PC-3 (cell line): ENCODE results near the gene GPD2. TPM values are rescaled to one million over a fixed set of nuclear protein-coding genes. Genes with fewer than 3 reads are reported as not detected.

Experiments used
- ATAC-seq: fragments of 200-7000 bp; cut with Tn5 transposase; 2 replicates; pipeline ENCODE4 v1.9.1; 2020; ENCODE audit warnings: mild to moderate bottlenecking, moderate library complexity
- BruUV-seq: library from RNA; stranded (reverse); fragments of 400-500 nt; replicated peaks from 2 replicates; lab custom pipeline; 2021; lab: Mats Ljungman, UMichigan
- CTCF ChIA-PET: fragments of 300-600 bp; sonication (Branson Sonifier 250); formaldehyde crosslinking; loops from one replicate; lab custom pipeline; 2022; ENCODE audit warnings: antibody characterized with exemption; lab: Charles Lee
- POLR2A ChIA-PET: fragments of 300-600 bp; sonication (Branson Sonifier 250); formaldehyde crosslinking; loops from one replicate; lab custom pipeline; 2022; ENCODE audit warnings: antibody characterized with exemption; ENCODE audit not compliant: unreplicated experiment; lab: Charles Lee
- DNase-seq: peaks from one replicate; pipeline ENCODE4 v3.0.0-alpha.2; 2015
- H2AFZ ChIP-seq: fragments of 300-600 bp; sonication (generic); 2 replicates; pipeline ENCODE4 v1.6.0; 2016; ENCODE audit warnings: antibody characterized with exemption, low read length
- H3F3A ChIP-seq: fragments of 300-600 bp; sonication (generic); one replicate; pipeline ENCODE4 v1.6.0; 2017; ENCODE audit warnings: antibody characterized with exemption, low read length, control low read depth, mild to moderate bottlenecking; ENCODE audit not compliant: unreplicated experiment
- H3K27ac ChIP-seq: fragments of 300-600 bp; sonication (generic); 2 replicates; pipeline ENCODE4 v1.5.1; 2016; ENCODE audit warnings: mild to moderate bottlenecking, low read length
- H3K27me3 ChIP-seq: fragments of 300-600 bp; sonication (generic); 2 replicates; pipeline ENCODE4 v1.6.1; 2016; ENCODE audit warnings: low read length, mixed read lengths
- H3K36me3 ChIP-seq: fragments of 300-600 bp; sonication (generic); 2 replicates; pipeline ENCODE4 v1.6.1; 2016; ENCODE audit warnings: low read depth, mixed run types, low read length, mixed read lengths
- H3K4me1 ChIP-seq: fragments of 300-600 bp; sonication (generic); 2 replicates; pipeline ENCODE4 v1.5.1; 2016; ENCODE audit warnings: low read length; ENCODE audit not compliant: insufficient read depth
- H3K4me2 ChIP-seq: fragments of 300-600 bp; sonication (generic); 2 replicates; pipeline ENCODE4 v1.6.0; 2016; ENCODE audit warnings: low read length
- H3K4me3 ChIP-seq: fragments of 300-600 bp; sonication (generic); 2 replicates; pipeline ENCODE4 v1.5.1; 2016; ENCODE audit warnings: mild to moderate bottlenecking, low read length, mixed read lengths
- H3K79me2 ChIP-seq: fragments of 300-600 bp; sonication (generic); 2 replicates; pipeline ENCODE4 v1.6.1; 2017; ENCODE audit warnings: low read length, mixed read lengths
- H3K9ac ChIP-seq: fragments of 300-600 bp; sonication (generic); 2 replicates; pipeline ENCODE4 v1.6.0; 2016; ENCODE audit warnings: mild to moderate bottlenecking, low read length
- H3K9me2 ChIP-seq: fragments of 300-600 bp; sonication (generic); replicated peaks from 2 replicates; pipeline ENCODE4 v1.6.1; 2016; ENCODE audit warnings: mixed run types, low read length, mixed read lengths
- H3K9me3 ChIP-seq: fragments of 300-600 bp; sonication (generic); 2 replicates; pipeline ENCODE4 v1.6.1; 2016; ENCODE audit warnings: low read length, mixed read lengths
- H4K20me1 ChIP-seq: fragments of 300-600 bp; sonication (generic); 2 replicates; pipeline ENCODE4 v1.6.1; 2016; ENCODE audit warnings: low read length, mixed read lengths
- EZH2 ChIP-seq: fragments of 300-600 bp; sonication (generic); IDR thresholded peaks from one replicate; pipeline ENCODE4 v1.6.1; 2017; ENCODE audit warnings: antibody characterized with exemption, mild to moderate bottlenecking, low read length; ENCODE audit not compliant: unreplicated experiment
- EZH2phosphoT487 ChIP-seq: fragments of 300-600 bp; sonication (generic); IDR thresholded peaks from 2 replicates; pipeline ENCODE4 v1.6.1; 2018; ENCODE audit warnings: mild to moderate bottlenecking, antibody characterized with exemption, low read length, borderline replicate concordance
- intact Hi-C: fragments of 100-400 bp; cut with micrococcal nuclease; formaldehyde crosslinking; loops from 2 replicates; pipeline ENCODE4 v1.9.0; 2023
- total RNA-seq: library from RNA; depleted of rRNA; stranded (reverse); fragments of >200 nt; gene quantifications from 2 replicates; pipeline ENCODE4 v1.2.3, GENCODE V29; 2014
- TF ChIP-seq, protein P1 (sequence below): fragments of 300-600 bp; sonication (generic); conservative IDR thresholded peaks from 2 replicates; pipeline ENCODE4 v1.5.1; 2017; ENCODE audit warnings: antibody characterized with exemption, low read depth, mild to moderate bottlenecking, low read length

GPD2 gene
- total RNA-seq, 1 experiment from 2014 or later = 107 TPM

DNA sequence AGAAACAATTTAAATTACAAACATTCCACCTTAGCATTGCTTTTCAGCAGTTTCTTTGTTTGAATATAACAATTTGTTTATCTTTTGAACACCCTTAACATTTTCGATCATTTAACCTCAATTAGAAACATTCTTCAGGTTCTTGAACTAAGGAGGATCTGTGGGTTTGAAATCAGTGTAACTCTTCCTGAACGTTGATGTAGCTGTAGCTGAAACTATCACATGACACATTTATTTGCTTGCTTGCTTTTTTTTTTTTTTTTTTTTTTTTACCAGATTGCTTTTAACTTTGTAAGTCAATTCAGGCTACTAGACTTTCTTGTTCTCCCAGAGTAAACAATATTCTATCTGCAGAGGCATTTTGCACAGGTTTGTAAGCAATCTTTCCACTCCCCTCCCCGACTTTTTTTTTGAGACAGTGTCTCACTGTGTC lies 47.6 kb downstream of the GPD2 start:
- Histone ChIP-seq H3K79me2 (peaks cover 32% of the 10 kb centered on the region), H4K20me1 (no peaks in the 10 kb centered on the region), H3K9ac (no peak overlapping the region), H3K36me3 (peaks cover 6% of the 10 kb centered on the region; the same call in 1 of the 2 replicates), H3K27me3 (no peaks in the 10 kb centered on the region), H3K27ac (peak overlapping the region; percentile 24; the same call in 1 of the 2 replicates), H3K4me2 (peak overlapping the region; percentile 58), H3K9me2 (no peaks in the 10 kb centered on the region), H3F3A (no peaks in the 10 kb centered on the region), H2AFZ (no peak overlapping the region), H3K9me3 (no peaks in the 10 kb centered on the region), H3K4me1 (peaks cover 40% of the 10 kb centered on the region), H3K4me3 (no peak overlapping the region)
- POLR2A ChIA-PET = no interaction called here
- DNase-seq (peak; percentile 53), ATAC-seq (no peak; the same call in 1 of the 2 replicates)
- intact Hi-C loops = loop anchor here (2.0 kb wide), 1 partner anchor 29 kb away; no protein-coding TSS in a partner anchor
- BruUV-seq = no TSS peak
- CTCF ChIA-PET = interaction anchor here (0.7 kb wide), 2 partner anchors 11 to 1115 kb away, joined by 3 to 4 read pairs; no protein-coding TSS in a partner anchor
- TF ChIP-seq EZH2phosphoT487 (no peak), EZH2 (no peak)
- TF ChIP-seq, protein P1, sequence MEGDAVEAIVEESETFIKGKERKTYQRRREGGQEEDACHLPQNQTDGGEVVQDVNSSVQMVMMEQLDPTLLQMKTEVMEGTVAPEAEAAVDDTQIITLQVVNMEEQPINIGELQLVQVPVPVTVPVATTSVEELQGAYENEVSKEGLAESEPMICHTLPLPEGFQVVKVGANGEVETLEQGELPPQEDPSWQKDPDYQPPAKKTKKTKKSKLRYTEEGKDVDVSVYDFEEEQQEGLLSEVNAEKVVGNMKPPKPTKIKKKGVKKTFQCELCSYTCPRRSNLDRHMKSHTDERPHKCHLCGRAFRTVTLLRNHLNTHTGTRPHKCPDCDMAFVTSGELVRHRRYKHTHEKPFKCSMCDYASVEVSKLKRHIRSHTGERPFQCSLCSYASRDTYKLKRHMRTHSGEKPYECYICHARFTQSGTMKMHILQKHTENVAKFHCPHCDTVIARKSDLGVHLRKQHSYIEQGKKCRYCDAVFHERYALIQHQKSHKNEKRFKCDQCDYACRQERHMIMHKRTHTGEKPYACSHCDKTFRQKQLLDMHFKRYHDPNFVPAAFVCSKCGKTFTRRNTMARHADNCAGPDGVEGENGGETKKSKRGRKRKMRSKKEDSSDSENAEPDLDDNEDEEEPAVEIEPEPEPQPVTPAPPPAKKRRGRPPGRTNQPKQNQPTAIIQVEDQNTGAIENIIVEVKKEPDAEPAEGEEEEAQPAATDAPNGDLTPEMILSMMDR = no peak

DNA sequence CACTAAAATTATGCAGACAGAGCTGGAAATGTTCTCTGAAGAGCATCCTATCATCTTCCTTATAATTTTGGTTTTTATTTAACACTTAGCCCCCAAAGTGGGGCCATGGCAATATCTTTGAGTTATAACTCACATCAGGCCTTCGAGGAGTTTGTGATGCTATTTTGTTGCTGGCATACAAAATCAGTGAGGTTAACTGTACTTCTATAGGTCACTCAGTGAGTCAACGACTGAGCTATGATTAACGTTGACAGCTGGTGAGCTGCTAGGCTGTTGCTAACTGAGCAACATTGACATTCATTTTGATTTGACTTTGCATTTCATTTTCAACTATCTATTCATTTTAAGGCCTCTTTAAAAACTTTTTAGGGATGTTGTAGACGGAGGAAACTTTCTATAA lies 50.0 kb downstream of the GPD2 start:
- Histone ChIP-seq H3K79me2 (peaks cover 45% of the 10 kb centered on the region), H3K9me2 (no peaks in the 10 kb centered on the region), H2AFZ (no peak overlapping the region), H3K27ac (no peak overlapping the region), H4K20me1 (no peaks in the 10 kb centered on the region), H3K36me3 (no peaks in the 10 kb centered on the region), H3K4me2 (no peak overlapping the region), H3K4me1 (peaks cover 43% of the 10 kb centered on the region), H3K9ac (no peak overlapping the region), H3K27me3 (no peaks in the 10 kb centered on the region), H3K9me3 (no peaks in the 10 kb centered on the region), H3F3A (no peaks in the 10 kb centered on the region), H3K4me3 (no peak overlapping the region)
- BruUV-seq = no TSS peak
- TF ChIP-seq EZH2 (no peak), EZH2phosphoT487 (no peak)
- TF ChIP-seq, protein P1 = no peak
- ChIA-PET POLR2A (no interaction called here), CTCF (no interaction called here)
- DNase-seq = peak; percentile 62
- intact Hi-C loops = no loop called here
- peak; percentile 63 for ATAC-seq

DNA sequence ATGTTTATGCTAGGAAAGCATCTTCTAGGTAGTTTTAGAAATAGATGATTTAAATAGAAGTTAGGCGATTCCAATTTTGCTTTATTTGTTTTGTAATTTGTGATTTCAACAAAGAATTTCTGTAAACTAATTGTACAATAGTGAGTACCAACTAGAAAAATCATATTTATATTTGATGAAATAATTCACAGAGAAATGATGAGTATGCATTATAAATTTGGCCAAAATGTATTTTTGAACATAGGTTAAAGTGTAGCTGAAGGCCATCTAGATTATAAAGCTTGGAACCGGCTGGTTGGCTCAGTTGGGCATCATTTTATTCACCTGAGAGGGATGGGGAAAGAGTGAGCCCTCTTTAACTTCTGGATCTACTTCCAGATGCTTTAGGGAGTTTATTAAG lies 50.4 kb downstream of the GPD2 start:
- POLR2A ChIA-PET = no interaction called here

More for the DNA sequence above, 50.4 kb downstream of the GPD2 start:
- no peak overlapping the region for H3K4me3 ChIP-seq
- DNase-seq (no peak), ATAC-seq (no peak)
- no peaks in the 10 kb centered on the region for H3K36me3 ChIP-seq
- peaks cover 49% of the 10 kb centered on the region for H3K79me2 ChIP-seq
- BruUV-seq = no TSS peak
- H3K9ac ChIP-seq = no peak overlapping the region
- H3F3A ChIP-seq = no peaks in the 10 kb centered on the region
- H3K27ac ChIP-seq = no peak overlapping the region
- H3K9me2 ChIP-seq = no peaks in the 10 kb centered on the region
- no peaks in the 10 kb centered on the region for H3K9me3 ChIP-seq
- no peaks in the 10 kb centered on the region for H3K27me3 ChIP-seq
- TF ChIP-seq, protein P1 = no peak
- TF ChIP-seq EZH2phosphoT487 = no peak
- TF ChIP-seq EZH2 = no peak
- peaks cover 39% of the 10 kb centered on the region for H3K4me1 ChIP-seq
- intact Hi-C loops = no loop called here
- no peak overlapping the region for H3K4me2 ChIP-seq
- H2AFZ ChIP-seq = no peak overlapping the region
- CTCF ChIA-PET = no interaction called here
- H4K20me1 ChIP-seq = no peaks in the 10 kb centered on the region
